Kidney (tissue), 14 donors: ENCODE results near the gene KRTAP10-5. TPM values are rescaled to one million over a fixed set of nuclear protein-coding genes. Genes with fewer than 3 reads are reported as not detected.

ENCODE experiments used
- DNase-seq, 5 donors: peaks; one replicate each; pipeline ENCODE4 v3.0.0-alpha.2; 2013 to 2020
- FAIRE-seq: peaks from 2 replicates; lab custom pipeline; 2012; peaks lifted over from hg19 to GRCh38; lab: Jason Lieb, UNC
- H3K27ac ChIP-seq, 2 donors: one replicate each; pipeline ENCODE4 v1.7.0; 2013; ENCODE audit warnings: low read depth in 2 of 2, low read length in 2 of 2, inconsistent platforms in 1 of 2
- H3K27me3 ChIP-seq: one replicate; pipeline ENCODE4 v1.7.1; 2013; ENCODE audit warnings: low read length, inconsistent platforms; ENCODE audit not compliant: control insufficient read depth, insufficient read depth
- H3K36me3 ChIP-seq, 3 donors: one replicate each; pipeline versions ENCODE4 v1.7.0 to v1.7.1; 2013; ENCODE audit warnings: low read length in 3 of 3, control low read depth in 1 of 3, inconsistent platforms in 1 of 3; ENCODE audit not compliant: insufficient read depth in 3 of 3, control insufficient read depth in 2 of 3
- H3K4me1 ChIP-seq, 3 donors: one replicate each; pipeline versions ENCODE4 v1.7.0 to v1.7.1; 2013; ENCODE audit warnings: low read length in 3 of 3, inconsistent platforms in 1 of 3, low read depth in 1 of 3; ENCODE audit not compliant: control insufficient read depth in 2 of 3, insufficient read depth in 2 of 3
- H3K4me3 ChIP-seq, 3 donors: one replicate each; pipeline versions ENCODE4 v1.7.0 to v1.8.1; 2013; ENCODE audit warnings: low read length in 3 of 3, control low read depth in 1 of 3, inconsistent platforms in 1 of 3
- H3K9ac ChIP-seq, 3 donors: one replicate each; pipeline versions ENCODE4 v1.7.0 to v1.7.1; 2013; ENCODE audit warnings: low read length in 3 of 3, control low read depth in 1 of 3, inconsistent platforms in 1 of 3
- H3K9me3 ChIP-seq, 3 donors: one replicate each; pipeline versions ENCODE4 v1.7.0 to v1.7.1; 2013; ENCODE audit warnings: low read length in 3 of 3, control low read depth in 1 of 3, inconsistent platforms in 1 of 3; ENCODE audit not compliant: control insufficient read depth in 2 of 3, insufficient read depth in 1 of 3
- intact Hi-C: fragments of 100-400 bp; cut with DNase I; formaldehyde crosslinking; loops from one replicate; pipeline ENCODE4 v1.11.1; 2022
- polyA plus RNA-seq: library from polyadenylated mRNA; stranded (reverse); fragments of 350-450 nt; fragmentation: Illumina TruSeq; extraction: RNeasy Lipid Tissue Mini Kit (QIAGEN cat#74804); gene quantifications from one replicate; pipeline ENCODE4 v1.2.3, GENCODE V29; 2014; ENCODE audit warnings: low read depth, low replicate concordance; ENCODE audit not compliant: insufficient read depth
- total RNA-seq: library from RNA; stranded (reverse); fragmentation: NEBNext Ultra II Directional; extraction: Animal tissue kit (Norgen Biotek cat#: 25700); gene quantifications from one replicate; pipeline ENCODE4 v1.2.1, GENCODE V29; 2021
- TF ChIP-seq, protein P1 (sequence below): IDR thresholded peaks from 3 replicates; pipeline ENCODE4 v1.5.1; 2012; ENCODE audit warnings: mild to moderate bottlenecking, moderate library complexity, borderline replicate concordance; ENCODE audit not compliant: insufficient read depth; ENCODE audit errors: extremely low read depth
- donor health status: control.
- donor health status: control.
- donor health status: control.
- donor health status: control.
- donor health status: control.
- donor health status: DM: yes; HTN: yes; CAD: no.
- donor health status: Normal renal cell carcinoma (clear cell type).

KRTAP10-5 gene
- total and polyA plus RNA-seq, 2 donors from 2014 or later = not detected

DNA sequence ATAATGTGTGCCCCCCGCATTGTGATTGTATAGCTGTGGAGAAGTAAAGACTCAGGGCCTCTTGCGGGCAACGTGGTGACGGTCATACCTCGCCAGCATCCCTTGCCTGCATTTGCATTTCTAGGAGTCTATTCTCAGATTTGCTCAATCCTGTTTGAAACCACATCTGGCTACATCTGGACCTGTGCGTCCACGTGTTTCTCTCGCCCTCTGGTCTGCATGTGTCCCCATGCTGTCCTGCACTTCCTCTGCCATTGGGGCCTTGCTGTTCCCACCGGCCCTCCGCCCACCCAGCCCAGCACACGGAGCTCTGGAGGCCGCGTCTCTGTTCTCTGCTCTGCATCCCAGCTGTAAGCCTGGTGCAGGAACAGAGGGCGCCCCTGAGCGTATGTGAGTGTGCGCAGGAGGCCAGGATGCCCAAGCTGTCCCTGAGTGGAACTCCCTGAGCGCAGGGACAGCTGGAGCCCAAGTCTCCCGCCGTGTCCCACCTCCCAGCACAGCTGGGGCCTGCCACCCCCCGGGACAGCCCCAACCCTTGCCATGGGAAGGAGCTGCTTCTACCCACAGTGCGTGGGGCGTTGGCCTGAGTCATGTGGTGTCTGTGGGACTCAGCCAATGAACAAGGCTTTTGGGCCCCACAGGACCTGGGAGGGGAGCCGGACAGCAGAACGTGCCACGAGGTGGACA, 30.7 kb downstream of the KRTAP10-5 start:
- no peaks in the 10 kb centered on the region for H3K36me3 ChIP-seq
- H3K4me3 ChIP-seq = no peak overlapping the region
- H3K9me3 ChIP-seq = no peaks in the 10 kb centered on the region
- FAIRE-seq = no peak
- TF ChIP-seq, protein P1, sequence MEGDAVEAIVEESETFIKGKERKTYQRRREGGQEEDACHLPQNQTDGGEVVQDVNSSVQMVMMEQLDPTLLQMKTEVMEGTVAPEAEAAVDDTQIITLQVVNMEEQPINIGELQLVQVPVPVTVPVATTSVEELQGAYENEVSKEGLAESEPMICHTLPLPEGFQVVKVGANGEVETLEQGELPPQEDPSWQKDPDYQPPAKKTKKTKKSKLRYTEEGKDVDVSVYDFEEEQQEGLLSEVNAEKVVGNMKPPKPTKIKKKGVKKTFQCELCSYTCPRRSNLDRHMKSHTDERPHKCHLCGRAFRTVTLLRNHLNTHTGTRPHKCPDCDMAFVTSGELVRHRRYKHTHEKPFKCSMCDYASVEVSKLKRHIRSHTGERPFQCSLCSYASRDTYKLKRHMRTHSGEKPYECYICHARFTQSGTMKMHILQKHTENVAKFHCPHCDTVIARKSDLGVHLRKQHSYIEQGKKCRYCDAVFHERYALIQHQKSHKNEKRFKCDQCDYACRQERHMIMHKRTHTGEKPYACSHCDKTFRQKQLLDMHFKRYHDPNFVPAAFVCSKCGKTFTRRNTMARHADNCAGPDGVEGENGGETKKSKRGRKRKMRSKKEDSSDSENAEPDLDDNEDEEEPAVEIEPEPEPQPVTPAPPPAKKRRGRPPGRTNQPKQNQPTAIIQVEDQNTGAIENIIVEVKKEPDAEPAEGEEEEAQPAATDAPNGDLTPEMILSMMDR = no peak
- peak in 1 of 5 donors; percentile 52 for DNase-seq
- no peaks in the 10 kb centered on the region for H3K4me1 ChIP-seq
- H3K9ac ChIP-seq = no peak overlapping the region
- H3K27ac ChIP-seq = no peak overlapping the region
- intact Hi-C loops = no loop called here
- no peaks in the 10 kb centered on the region for H3K27me3 ChIP-seq

DNA sequence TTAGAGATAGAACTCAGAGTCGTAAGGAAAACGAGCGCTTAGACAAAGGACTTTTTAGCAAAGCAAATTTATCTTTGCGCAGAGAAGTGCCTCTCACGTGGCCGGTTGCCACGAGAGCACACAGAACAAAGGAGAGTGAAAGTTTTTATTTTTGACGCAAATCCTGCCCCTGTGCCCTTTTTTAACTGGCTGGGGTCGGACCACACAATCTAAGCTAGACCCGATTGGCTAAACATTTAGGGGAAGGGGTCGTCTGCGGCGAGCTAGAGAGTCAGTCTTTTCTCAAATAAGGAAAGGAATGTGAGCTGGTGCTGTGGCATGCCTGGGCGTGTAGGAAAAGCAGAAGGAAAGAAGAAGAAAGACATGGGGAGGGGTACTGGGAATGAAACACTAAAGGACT, 31.5 kb downstream of the KRTAP10-5 start:
- intact Hi-C loops = no loop called here
- Histone ChIP-seq H3K27ac (no peak overlapping the region), H3K27me3 (no peaks in the 10 kb centered on the region), H3K9me3 (no peaks in the 10 kb centered on the region), H3K4me1 (no peaks in the 10 kb centered on the region), H3K36me3 (no peaks in the 10 kb centered on the region), H3K4me3 (no peak overlapping the region), H3K9ac (no peak overlapping the region)
- FAIRE-seq (no peak), DNase-seq (peak in 1 of 5 donors; percentile 38)
- TF ChIP-seq, protein P1 = no peak

DNA sequence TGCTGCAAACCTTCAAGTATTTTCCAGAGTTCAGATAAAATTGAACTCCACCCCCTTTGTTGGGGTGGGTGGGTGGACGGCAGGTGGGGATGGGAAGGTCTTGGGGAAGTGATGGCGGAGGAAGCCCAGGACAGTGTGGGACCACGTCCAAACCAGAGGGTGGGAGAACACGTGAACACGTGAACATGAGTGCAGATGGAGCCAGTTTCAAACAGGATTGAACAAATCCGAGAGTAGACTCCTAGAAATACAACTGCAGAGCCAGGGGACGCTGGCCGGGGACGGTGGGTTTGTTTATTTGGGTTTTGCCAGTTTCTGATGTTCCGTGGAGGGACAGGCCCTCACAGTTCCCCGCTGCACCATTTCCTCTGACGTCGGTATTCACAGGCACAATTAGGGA, 32.0 kb downstream of the KRTAP10-5 start:
- H3K27ac ChIP-seq = no peak overlapping the region
- H3K36me3 ChIP-seq = no peaks in the 10 kb centered on the region
- FAIRE-seq (no peak), DNase-seq (no peak)
- no peak overlapping the region for H3K9ac ChIP-seq
- no peaks in the 10 kb centered on the region for H3K27me3 ChIP-seq
- H3K4me1 ChIP-seq = no peaks in the 10 kb centered on the region
- no peaks in the 10 kb centered on the region for H3K9me3 ChIP-seq
- intact Hi-C loops = no loop called here
- TF ChIP-seq, protein P1 = no peak
- H3K4me3 ChIP-seq = no peak overlapping the region
